GM12878 (cell line): ENCODE data around the gene TOR1A. TPM values are rescaled to one million over a fixed set of nuclear protein-coding genes. Genes with fewer than 3 reads are reported as not detected.
"Not testable (repeated sequence)": the region's sequence is repeated elsewhere in the genome, so short reads cannot be mapped to it uniquely, and the experiment has no call there.

Experiments
- ATAC-seq: fragments of 200-7000 bp; cut with Tn5 transposase; 3 replicates; pipeline ENCODE4 v1.9.1; 2020; ENCODE audit warnings: mild to moderate bottlenecking, moderate library complexity
- BruUV-seq: library from RNA; stranded (reverse); fragments of 400-500 nt; replicated peaks from 2 replicates; lab custom pipeline; 2021; lab: Mats Ljungman, UMichigan
- CTCF ChIA-PET: fragments of 300-600 bp; sonication (Branson Sonifier 250); formaldehyde crosslinking; extraction: SDS; loops from one replicate; lab custom pipeline; 2021; ENCODE audit warnings: inconsistent platforms; lab: Yijun Ruan, JAX
- POLR2A ChIA-PET: fragments of 350-600 bp; formaldehyde crosslinking; extraction: SDS; loops from one replicate; lab custom pipeline; 2021; ENCODE audit warnings: inconsistent platforms; lab: Charles Lee
- RAD21 ChIA-PET: fragments of 300-600 bp; sonication (Branson Sonifier 250); formaldehyde crosslinking; loops from one replicate; lab custom pipeline; 2023; ENCODE audit warnings: antibody characterized with exemption; ENCODE audit not compliant: unreplicated experiment; lab: Charles Lee
- SMC1A ChIA-PET: fragments of 300-600 bp; sonication (Branson Sonifier 250); formaldehyde crosslinking; loops from one replicate; lab custom pipeline; 2023; ENCODE audit not compliant: unreplicated experiment, uncharacterized antibody; lab: Charles Lee
- DNase-seq: peaks from one replicate; pipeline ENCODE4 v3.0.0-alpha.2; 2011; ENCODE audit warnings: low read depth, low spot score
- FAIRE-seq: peaks from 3 replicates; lab custom pipeline; 2011; peaks lifted over from hg19 to GRCh38; lab: Jason Lieb, UNC
- H2AFZ ChIP-seq: 2 replicates; pipeline ENCODE4 v1.6.0; 2011; ENCODE audit warnings: low read depth, low read length, control low read depth; ENCODE audit not compliant: control insufficient read depth
- H3K27ac ChIP-seq: 2 replicates; pipeline ENCODE4 v1.5.1; 2011; ENCODE audit warnings: control low read depth; ENCODE audit not compliant: control insufficient read depth, insufficient read depth
- H3K27me3 ChIP-seq, 2 experiments: replicated peaks in 1 of 2; 2 replicates each; pipeline versions ENCODE4 v1.6.0 to v1.6.1; 2011; ENCODE audit warnings: low read length in 1 of 2; ENCODE audit not compliant: control insufficient read depth in 2 of 2, insufficient read depth in 2 of 2
- H3K36me3 ChIP-seq, 2 experiments: 2 replicates each; pipeline ENCODE4 v1.5.1; 2011; ENCODE audit warnings: low read length in 1 of 2; ENCODE audit not compliant: control insufficient read depth in 2 of 2, insufficient read depth in 2 of 2
- H3K4me1 ChIP-seq: 2 replicates; pipeline ENCODE4 v1.6.1; 2011; ENCODE audit warnings: mild to moderate bottlenecking, low read length, moderate library complexity, mixed read lengths; ENCODE audit not compliant: control insufficient read depth, insufficient read depth
- H3K4me2 ChIP-seq: 2 replicates; pipeline ENCODE4 v1.6.0; 2011; ENCODE audit warnings: control low read depth; ENCODE audit not compliant: control insufficient read depth, insufficient read depth
- H3K4me3 ChIP-seq: fragments of 200-600 bp; sonication (generic); 2 replicates; pipeline ENCODE4 v1.5.1; 2016
- H3K79me2 ChIP-seq: 2 replicates; pipeline ENCODE4 v1.6.0; 2011; ENCODE audit warnings: low read length; ENCODE audit not compliant: control insufficient read depth, insufficient read depth
- H3K9ac ChIP-seq: 2 replicates; pipeline ENCODE4 v1.8.0; 2011; ENCODE audit warnings: low read length, control low read depth, mixed read lengths; ENCODE audit not compliant: control insufficient read depth, insufficient read depth
- H3K9me3 ChIP-seq: replicated peaks from 3 replicates; pipeline ENCODE4 v1.5.1; 2011; ENCODE audit warnings: mild to moderate bottlenecking, low read length; ENCODE audit not compliant: control insufficient read depth, insufficient read depth
- H4K20me1 ChIP-seq: 2 replicates; pipeline ENCODE4 v1.6.0; 2011; ENCODE audit not compliant: control insufficient read depth, insufficient read depth
- ATF3 ChIP-seq: IDR thresholded peaks from 2 replicates; pipeline ENCODE4 v1.6.1; 2011; ENCODE audit warnings: low read depth, mild to moderate bottlenecking, low read length, moderate library complexity, borderline replicate concordance; ENCODE audit errors: extremely low read depth
- GATAD2B ChIP-seq: fragments of 450-650 bp; conservative IDR thresholded peaks from 2 replicates; pipeline ENCODE4 v1.6.1; 2017; ENCODE audit warnings: low read depth, mild to moderate bottlenecking, moderate library complexity
- HDAC6 ChIP-seq: fragments of 200-600 bp; sonication (generic); IDR thresholded peaks from one replicate; pipeline ENCODE4 v1.8.0; 2017; ENCODE audit warnings: antibody characterized with exemption; ENCODE audit not compliant: unreplicated experiment
- LARP7 ChIP-seq: fragments of 450-650 bp; IDR thresholded peaks from 2 replicates; pipeline ENCODE4 v1.6.1; 2017; ENCODE audit warnings: mild to moderate bottlenecking
- MXI1 ChIP-seq: fragments of 150-350 bp; IDR thresholded peaks from 2 replicates; pipeline ENCODE4 v1.6.1; 2011; ENCODE audit warnings: low read depth, mild to moderate bottlenecking, inconsistent platforms, low read length, improper control_type of control experiment
- NR2F1 ChIP-seq: fragments of 450-650 bp; conservative IDR thresholded peaks from 2 replicates; pipeline ENCODE4 v1.6.1; 2017; ENCODE audit warnings: mild to moderate bottlenecking
- POLR2A ChIP-seq: IDR thresholded peaks from 2 replicates; pipeline ENCODE4 v1.6.1; 2011; ENCODE audit warnings: low read depth, mild to moderate bottlenecking, low read length
- RB1 ChIP-seq: fragments of 450-650 bp; formaldehyde crosslinking; IDR thresholded peaks from 2 replicates; pipeline ENCODE4 v1.6.1; 2017; ENCODE audit warnings: mild to moderate bottlenecking, borderline replicate concordance
- SMAD5 ChIP-seq: IDR thresholded peaks from 2 replicates; pipeline ENCODE4 v1.6.1; 2016; ENCODE audit warnings: antibody characterized with exemption, low read depth
- SUPT20H ChIP-seq: IDR thresholded peaks from 2 replicates; pipeline ENCODE4 v1.6.1; 2011; ENCODE audit warnings: low read depth, mild to moderate bottlenecking, low read length, moderate library complexity, borderline replicate concordance; ENCODE audit not compliant: control insufficient read depth
- YY1 ChIP-seq: IDR thresholded peaks from 2 replicates; pipeline ENCODE4 v1.6.1; 2011; ENCODE audit warnings: low read depth, mild to moderate bottlenecking, low read length
- ZNF622 ChIP-seq: fragments of 450-650 bp; IDR thresholded peaks from 2 replicates; pipeline ENCODE4 v1.6.1; 2017; ENCODE audit warnings: mild to moderate bottlenecking, inconsistent platforms
- WGBS: methylation state at CpG from one replicate; pipeline ENCODE4 v1.1.6; 2016; ENCODE audit warnings: low lambda C conversion rate; ENCODE audit not compliant: insufficient replicate concordance, insufficient coverage; ENCODE audit errors: missing lambda C conversion rate; 5-methylcytosine and 5-hydroxymethylcytosine counted together
- in situ Hi-C: fragments of 300-500 bp; cut with MboI; formaldehyde crosslinking; loops from 9 replicates; pipeline ENCODE4 v1.14.3; 2018; ENCODE audit warnings: mixed read lengths
- intact Hi-C: fragments of 100-400 bp; cut with micrococcal nuclease; formaldehyde crosslinking; loops from one replicate; pipeline ENCODE4 v1.14.2; 2022; ENCODE audit not compliant: unreplicated experiment
- polyA plus RNA-seq, 11 experiments: library from polyadenylated mRNA; depleted of rRNA in 4 of 11; unstranded in 6 of 11; stranded (reverse) in 5 of 11; fragments of >200 nt; fragmentation: Nextera tagmentation in 4 of 11; fragmentation: Illumina TruSeq in 1 of 11; extraction: Ambion mirVana in 4 of 11; extraction: Trizol in 1 of 11; gene quantifications; 1 replicate in 1 of 11; 2 replicates in 10 of 11; pipeline versions ENCODE4 v1.2.1 to v1.2.3, GENCODE V29; 2011 to 2016; ENCODE audit warnings: inconsistent platforms in 2 of 11, missing spikeins in 2 of 11, low read depth in 1 of 11
- total RNA-seq, 4 experiments: library from RNA; depleted of rRNA in 3 of 4; stranded (reverse); fragments of >200 nt in 3 of 4; fragmentation: Illumina TruSeq in 1 of 4; extraction: Trizol in 1 of 4; gene quantifications; 2 replicates each; pipeline versions ENCODE4 v1.2.1 to v1.2.3, GENCODE V29; 2013 to 2021

TOR1A gene
- total and polyA plus RNA-seq, 10 of the 15 experiments (the other 5 are each of a cell fraction or from before 2014, with no cell fraction given) = 3.2 to 60.8 (median 38.6) TPM

GRCh38 chr9:129785866-129786265, 38.1 kb downstream of the TOR1A start:
- Histone ChIP-seq H3K9me3 (no peaks in the 10 kb centered on the region; the same call in 2 of the 3 replicates), H3K4me2 (no peak overlapping the region), H4K20me1 (no peaks in the 10 kb centered on the region), H3K79me2 (no peaks in the 10 kb centered on the region), H3K27me3 (no peaks in the 10 kb centered on the region; a peak in 1 of 4 replicates), H3K27ac (no peak overlapping the region), H3K36me3 (no peaks in the 10 kb centered on the region), H2AFZ (no peak overlapping the region), H3K4me3 (no peak overlapping the region), H3K4me1 (no peaks in the 10 kb centered on the region), H3K9ac (no peak overlapping the region)
- no peak for TF ChIP-seq LARP7
- no peak for TF ChIP-seq MXI1
- no peak for TF ChIP-seq HDAC6
- no peak for TF ChIP-seq YY1
- no peak for TF ChIP-seq POLR2A
- no peak for TF ChIP-seq RB1
- TF ChIP-seq SMAD5 = no peak
- TF ChIP-seq GATAD2B = no peak
- TF ChIP-seq NR2F1 = no peak
- TF ChIP-seq SUPT20H = no peak
- no peak for TF ChIP-seq ATF3
- TF ChIP-seq ZNF622 = no peak
- RAD21 ChIA-PET = interaction anchor here (1.0 to 1.1 kb wide), 2 partner anchors 48 to 56 kb away, joined by 3 to 4 read pairs; no protein-coding TSS in a partner anchor
- CTCF ChIA-PET = interaction anchor here (0.6 to 3.3 kb wide), 4 partner anchors 48 to 143 kb away, joined by 3 to 23 read pairs (median 9); partner anchors contain the start of gene ASB6
- intact Hi-C loops = no loop called here
- SMC1A ChIA-PET = interaction anchor here (2.7 kb wide), 1 partner anchor 48 kb away, joined by 8 read pairs; no protein-coding TSS in a partner anchor
- 25% methylated on average over 1 of the region's 1 CpG for WGBS
- in situ Hi-C loops = no loop called here
- no peak for DNase-seq
- POLR2A ChIA-PET = interaction anchor here (0.6 kb wide), 1 partner anchor 40 kb away, joined by 3 read pairs; no protein-coding TSS in a partner anchor
- ATAC-seq = no peak
- no TSS peak for BruUV-seq
- FAIRE-seq = no peak

- not testable (repeated sequence) for BruUV-seq
- in situ Hi-C loops (loop anchor here (5.0 kb wide), 3 partner anchors 48 to 653 kb away; no protein-coding TSS in a partner anchor), intact Hi-C loops (loop anchor here (1.0 to 5.0 kb wide), 2 partner anchors 143 to 648 kb away; partner anchors contain the start of gene ASB6)
Measured at GRCh38 chr9:129784970-129785369, 39.0 kb downstream of the TOR1A start.

More at GRCh38 chr9:129784970-129785369, 39.0 kb downstream of the TOR1A start:
- FAIRE-seq, H3K27ac ChIP-seq, POLR2A ChIA-PET, H3K4me1 ChIP-seq, H4K20me1 ChIP-seq, ATAC-seq, H3K9ac ChIP-seq, H3K79me2 ChIP-seq, H3K4me2 ChIP-seq, H3K4me3 ChIP-seq, DNase-seq, H2AFZ ChIP-seq, H3K27me3 ChIP-seq, H3K36me3 ChIP-seq, H3K9me3 ChIP-seq: not testable (repeated sequence)
- ChIA-PET RAD21 (interaction anchor here (4.0 kb wide), 1 partner anchor 47 kb away, joined by 19 read pairs; no protein-coding TSS in a partner anchor), SMC1A (interaction anchor here (1.2 to 1.3 kb wide), 2 partner anchors 39 to 47 kb away, joined by 3 to 10 read pairs; no protein-coding TSS in a partner anchor), CTCF (interaction anchor here (0.9 to 4.8 kb wide), 9 partner anchors 8 to 654 kb away, joined by 3 to 37 read pairs (median 9); partner anchors contain the start of gene ASB6)
- 28% methylated on average over 11 of the region's 11 CpGs for WGBS
